ENCODE data around the gene LIPT1.
"Not testable (repeated sequence)": the region's sequence is repeated elsewhere in the genome, so short reads cannot be mapped to it uniquely, and the experiment has no call there.

The LIPT1 gene

GRCh38 chr2:99154643-99155536, at the start of gene LIPT1, which contains the start of gene TSGA10:
TSS of gene LIPT1 (plus strand) at chr2:99154967. CDS start at chr2:99161958, 6,991 bp downstream.
TSS of gene TSGA10 (minus strand) at chr2:99154942. CDS start at chr2:99109439, 45,503 bp downstream.
- peak; percentile 87 to 93 for DNase-seq (ENCODE audit: low read depth in 2 of 2)
- no peak for TF ChIP-seq CTCF (IDR thresholded peaks at IDR 0.05; ENCODE audit: low read depth, low read length)
- H3K4me3 ChIP-seq (replicated peaks in 1 of 2; ENCODE audit: low read depth in 2 of 2, low read length in 2 of 2): peak within 1 kb of the TSS; percentile 85 to 96

- peak in 1 of 2 donors; percentile 25 for DNase-seq (ENCODE audit: low read depth in 2 of 2)
- no peak for TF ChIP-seq CTCF (IDR thresholded peaks at IDR 0.05; ENCODE audit: low read depth, low read length)
- no peak overlapping the region for H3K4me3 ChIP-seq (replicated peaks in 1 of 2; ENCODE audit: low read depth in 2 of 2, low read length in 2 of 2)
Observed at GRCh38 chr2:99106913-99107312, 47.9 kb upstream of the LIPT1 start.

GRCh38 chr2:99111236-99111635, 43.5 kb upstream of the LIPT1 start:
- H3K4me3 ChIP-seq (replicated peaks in 1 of 2; ENCODE audit: low read depth in 2 of 2, low read length in 2 of 2): no peak overlapping the region
- DNase-seq (ENCODE audit: low read depth in 2 of 2): no peak
- no peak for TF ChIP-seq CTCF (IDR thresholded peaks at IDR 0.05; ENCODE audit: low read depth, low read length)

GRCh38 chr2:99111945-99112344, 42.8 kb upstream of the LIPT1 start:
- H3K4me3 ChIP-seq (replicated peaks in 1 of 2; ENCODE audit: low read depth in 2 of 2, low read length in 2 of 2): no peak overlapping the region
- DNase-seq (ENCODE audit: low read depth in 2 of 2): no peak
- TF ChIP-seq CTCF (IDR thresholded peaks at IDR 0.05; ENCODE audit: low read depth, low read length): no peak

GRCh38 chr2:99112617-99113016, 42.1 kb upstream of the LIPT1 start:
- no peak for DNase-seq (ENCODE audit: low read depth in 2 of 2)
- TF ChIP-seq CTCF (IDR thresholded peaks at IDR 0.05; ENCODE audit: low read depth, low read length): no peak
- H3K4me3 ChIP-seq (replicated peaks in 1 of 2; ENCODE audit: low read depth in 2 of 2, low read length in 2 of 2): no peak overlapping the region

GRCh38 chr2:99127981-99128380, 26.8 kb upstream of the LIPT1 start:
- TF ChIP-seq CTCF (IDR thresholded peaks at IDR 0.05; ENCODE audit: low read depth, low read length): no peak
- no peak for DNase-seq (ENCODE audit: low read depth in 2 of 2)
- H3K4me3 ChIP-seq (replicated peaks in 1 of 2; ENCODE audit: low read depth in 2 of 2, low read length in 2 of 2): no peak overlapping the region

- DNase-seq (ENCODE audit: low read depth in 2 of 2); H3K4me3 ChIP-seq (replicated peaks in 1 of 2; ENCODE audit: low read depth in 2 of 2, low read length in 2 of 2): not testable (repeated sequence)
Observed at GRCh38 chr2:99135044-99135556, 19.7 kb upstream of the LIPT1 start.

All from cardiac fibroblast (primary cell).